Measurements from ENCODE around the gene CEMIP2.

Gene CEMIP2

GRCh38 chr9:71690689-71691435 lies 77.5 kb downstream of the CEMIP2 start:
- no peak for DNase-seq (ENCODE audit: low spot score)
- TF ChIP-seq, protein P1, sequence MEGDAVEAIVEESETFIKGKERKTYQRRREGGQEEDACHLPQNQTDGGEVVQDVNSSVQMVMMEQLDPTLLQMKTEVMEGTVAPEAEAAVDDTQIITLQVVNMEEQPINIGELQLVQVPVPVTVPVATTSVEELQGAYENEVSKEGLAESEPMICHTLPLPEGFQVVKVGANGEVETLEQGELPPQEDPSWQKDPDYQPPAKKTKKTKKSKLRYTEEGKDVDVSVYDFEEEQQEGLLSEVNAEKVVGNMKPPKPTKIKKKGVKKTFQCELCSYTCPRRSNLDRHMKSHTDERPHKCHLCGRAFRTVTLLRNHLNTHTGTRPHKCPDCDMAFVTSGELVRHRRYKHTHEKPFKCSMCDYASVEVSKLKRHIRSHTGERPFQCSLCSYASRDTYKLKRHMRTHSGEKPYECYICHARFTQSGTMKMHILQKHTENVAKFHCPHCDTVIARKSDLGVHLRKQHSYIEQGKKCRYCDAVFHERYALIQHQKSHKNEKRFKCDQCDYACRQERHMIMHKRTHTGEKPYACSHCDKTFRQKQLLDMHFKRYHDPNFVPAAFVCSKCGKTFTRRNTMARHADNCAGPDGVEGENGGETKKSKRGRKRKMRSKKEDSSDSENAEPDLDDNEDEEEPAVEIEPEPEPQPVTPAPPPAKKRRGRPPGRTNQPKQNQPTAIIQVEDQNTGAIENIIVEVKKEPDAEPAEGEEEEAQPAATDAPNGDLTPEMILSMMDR (IDR thresholded peaks at IDR 0.05; ENCODE audit: borderline replicate concordance, control extremely low read depth, extremely low read depth, insufficient read depth, missing control alignments): no peak
- in situ Hi-C loops (cut with MboI; ENCODE audit: low sequenced_read_pairs, unreplicated experiment): no loop called here

- in situ Hi-C loops (cut with MboI; ENCODE audit: low sequenced_read_pairs, unreplicated experiment): no loop called here
- TF ChIP-seq, protein P1 (IDR thresholded peaks at IDR 0.05; ENCODE audit: borderline replicate concordance, control extremely low read depth, extremely low read depth, insufficient read depth, missing control alignments): no peak
Measured at GRCh38 chr9:71690063-71690688, 78.1 kb downstream of the CEMIP2 start.

GRCh38 chr9:71687676-71688075 lies 80.6 kb downstream of the CEMIP2 start:
- TF ChIP-seq, protein P1 (IDR thresholded peaks at IDR 0.05; ENCODE audit: borderline replicate concordance, control extremely low read depth, extremely low read depth, insufficient read depth, missing control alignments): no peak
- DNase-seq (ENCODE audit: low spot score): no peak
- in situ Hi-C loops (cut with MboI; ENCODE audit: low sequenced_read_pairs, unreplicated experiment): no loop called here

More at GRCh38 chr9:71690063-71690688, 78.1 kb downstream of the CEMIP2 start:
- no peak for DNase-seq (ENCODE audit: low spot score)

- DNase-seq (ENCODE audit: low spot score): no peak
- in situ Hi-C loops (cut with MboI; ENCODE audit: low sequenced_read_pairs, unreplicated experiment): no loop called here
- TF ChIP-seq, protein P1 (IDR thresholded peaks at IDR 0.05; ENCODE audit: borderline replicate concordance, control extremely low read depth, extremely low read depth, insufficient read depth, missing control alignments): no peak
Measured at GRCh38 chr9:71685988-71686387, 82.3 kb downstream of the CEMIP2 start.

DNA sequence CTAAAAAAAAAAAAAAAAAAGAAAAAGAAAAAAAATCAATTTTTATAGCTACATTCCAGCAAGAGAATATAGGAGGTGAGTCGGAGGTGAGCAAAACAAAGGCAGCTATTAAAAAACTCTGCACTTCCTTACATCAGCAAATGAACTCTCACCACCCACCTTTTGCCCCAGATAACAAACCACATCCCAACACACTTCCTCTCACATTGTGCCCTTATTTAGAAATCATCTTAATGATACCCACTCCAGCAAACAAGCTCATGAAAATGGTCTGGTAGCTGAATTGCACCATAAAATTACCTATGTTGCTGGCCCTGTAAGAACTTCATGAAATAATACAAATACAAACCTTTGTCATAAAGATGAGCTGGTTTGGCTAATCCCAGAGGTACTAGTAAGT lies 82.9 kb downstream of the CEMIP2 start:
- TF ChIP-seq, protein P1 (IDR thresholded peaks at IDR 0.05; ENCODE audit: borderline replicate concordance, control extremely low read depth, extremely low read depth, insufficient read depth, missing control alignments): no peak
- no peak for DNase-seq (ENCODE audit: low spot score)

DNA sequence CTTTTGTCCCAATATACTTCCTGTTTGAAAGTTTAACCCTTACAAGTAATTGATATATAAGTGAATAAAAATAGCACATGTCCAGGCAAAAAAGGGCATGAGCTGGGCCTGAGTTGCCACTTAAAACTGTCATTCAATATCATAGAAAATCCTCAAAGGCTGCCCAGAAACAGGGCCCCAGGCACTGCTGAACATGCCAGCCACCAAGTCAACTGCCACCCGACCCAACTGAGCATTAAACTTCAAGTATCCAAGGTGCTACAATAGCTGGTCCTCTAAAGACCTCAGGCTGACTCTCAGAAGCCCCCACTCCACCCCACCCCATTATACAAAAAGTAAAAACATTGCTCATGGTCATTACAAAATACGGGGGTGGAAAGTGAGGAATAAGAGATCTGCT lies 83.7 kb downstream of the CEMIP2 start:
- in situ Hi-C loops (cut with MboI; ENCODE audit: low sequenced_read_pairs, unreplicated experiment): no loop called here
- TF ChIP-seq, protein P1 (IDR thresholded peaks at IDR 0.05; ENCODE audit: borderline replicate concordance, control extremely low read depth, extremely low read depth, insufficient read depth, missing control alignments): no peak
- no peak for DNase-seq (ENCODE audit: low spot score)

More for the DNA sequence above, 82.9 kb downstream of the CEMIP2 start:
- in situ Hi-C loops (cut with MboI; ENCODE audit: low sequenced_read_pairs, unreplicated experiment): no loop called here
